ENCODE data around the gene BGLAP. TPM values are rescaled to one million over a fixed set of nuclear protein-coding genes. Genes with fewer than 3 reads are reported as not detected.

BGLAP gene
- total and polyA plus RNA-seq, 2 experiments from 2014 or later, result 0.51 to 1.8 TPM

- Histone ChIP-seq H3K4me3 (no peak overlapping the region), H3K27ac (no peak overlapping the region), H3K9me3 (ENCODE audit: low read depth) (no peaks in the 10 kb centered on the region), H3K4me1 (ENCODE audit: low read depth) (no peaks in the 10 kb centered on the region), H3K36me3 (peaks cover 25% of the 10 kb centered on the region), H3K27me3 (no peaks in the 10 kb centered on the region)
- DNase-seq (ENCODE audit: low read depth in 1 of 2, low spot score in 1 of 2), result peak in 1 of 2 donors; percentile 83
- no peak for TF ChIP-seq CTCF (IDR thresholded peaks at IDR 0.05; ENCODE audit: low read depth, low read length)
These were observed 8.4 kb upstream of the BGLAP start for GRCh38 chr1:156233426-156234127.

GRCh38 chr1:156236164-156236563 lies 5.8 kb upstream of the BGLAP start:
- no peak overlapping the region for H3K4me3 ChIP-seq
- no peak overlapping the region for H3K27ac ChIP-seq
- peaks cover 26% of the 10 kb centered on the region for H3K36me3 ChIP-seq
- no peaks in the 10 kb centered on the region for H3K9me3 ChIP-seq (ENCODE audit: low read depth)
- no peak for DNase-seq (ENCODE audit: low read depth in 1 of 2, low spot score in 1 of 2)
- no peak for TF ChIP-seq CTCF (IDR thresholded peaks at IDR 0.05; ENCODE audit: low read depth, low read length)
- no peaks in the 10 kb centered on the region for H3K27me3 ChIP-seq
- no peaks in the 10 kb centered on the region for H3K4me1 ChIP-seq (ENCODE audit: low read depth)

- H3K4me3 ChIP-seq, result no peak overlapping the region
- DNase-seq (ENCODE audit: low read depth in 1 of 2, low spot score in 1 of 2), result no peak
- H3K36me3 ChIP-seq, result peaks cover 26% of the 10 kb centered on the region
- H3K9me3 ChIP-seq (ENCODE audit: low read depth), result no peaks in the 10 kb centered on the region
- TF ChIP-seq CTCF (IDR thresholded peaks at IDR 0.05; ENCODE audit: low read depth, low read length), result no peak
- no peaks in the 10 kb centered on the region for H3K4me1 ChIP-seq (ENCODE audit: low read depth)
- no peaks in the 10 kb centered on the region for H3K27me3 ChIP-seq
- H3K27ac ChIP-seq, result no peak overlapping the region
These were observed 3.7 kb upstream of the BGLAP start for GRCh38 chr1:156238248-156238647.

GRCh38 chr1:156241311-156241811 lies 623 bp upstream of the BGLAP start:
- peaks cover 13% of the 10 kb centered on the region for H3K36me3 ChIP-seq
- H3K4me3 ChIP-seq, result no peak overlapping the region
- no peaks in the 10 kb centered on the region for H3K9me3 ChIP-seq (ENCODE audit: low read depth)
- H3K27ac ChIP-seq, result peak overlapping the region; percentile 15
- no peaks in the 10 kb centered on the region for H3K27me3 ChIP-seq
- H3K4me1 ChIP-seq (ENCODE audit: low read depth), result no peaks in the 10 kb centered on the region
- no peak for TF ChIP-seq CTCF (IDR thresholded peaks at IDR 0.05; ENCODE audit: low read depth, low read length)
- DNase-seq (ENCODE audit: low read depth in 1 of 2, low spot score in 1 of 2), result peak in 1 of 2 donors; percentile 42

GRCh38 chr1:156242738-156243137 lies 754 bp downstream of the BGLAP start:
- Histone ChIP-seq H3K27ac (peak overlapping the region; percentile 9), H3K4me3 (no peak overlapping the region), H3K9me3 (ENCODE audit: low read depth) (no peaks in the 10 kb centered on the region), H3K27me3 (no peaks in the 10 kb centered on the region), H3K4me1 (ENCODE audit: low read depth) (no peaks in the 10 kb centered on the region), H3K36me3 (peaks cover 5% of the 10 kb centered on the region)
- no peak for DNase-seq (ENCODE audit: low read depth in 1 of 2, low spot score in 1 of 2)
- no peak for TF ChIP-seq CTCF (IDR thresholded peaks at IDR 0.05; ENCODE audit: low read depth, low read length)

All from cardiac muscle cell (in vitro differentiated cells and primary cell).